Measurements from ENCODE around the gene CASP5. TPM values are rescaled to one million over a fixed set of nuclear protein-coding genes. Genes with fewer than 3 reads are reported as not detected.
"Not testable (repeated sequence)": the region's sequence is repeated elsewhere in the genome, so short reads cannot be mapped to it uniquely, and the experiment has no call there.

Gene CASP5
- total and polyA plus RNA-seq, 7 experiments from 2014 or later, result 0.45 to 2.9 TPM; not detected in 5

- Histone ChIP-seq H3K27ac (ENCODE audit: low read depth, low read length) (no peak overlapping the region), H3K4me3 (ENCODE audit: low read length) (no peak overlapping the region), H3K27me3 (ENCODE audit: control insufficient read depth in 2 of 2, insufficient read depth in 2 of 2, low read length in 2 of 2) (no peaks in the 10 kb centered on the region), H3K4me1 (ENCODE audit: control insufficient read depth in 2 of 2, insufficient read depth in 2 of 2, low read length in 2 of 2) (peaks cover 15 to 19% of the 10 kb centered on the region in 2 donors), H3K36me3 (ENCODE audit: control insufficient read depth in 2 of 3, insufficient read depth in 3 of 3, low read length in 3 of 3) (no peaks in the 10 kb centered on the region), H3K9me3 (ENCODE audit: control insufficient read depth in 2 of 3, low read length in 3 of 3) (no peaks in the 10 kb centered on the region)
- Mint-ChIP-seq H3K9me3 (peaks cover 0 to 2% (median 0%) of the 10 kb centered on the region in 11 donors), H3K27me3 (no peaks in the 10 kb centered on the region), H3K27ac (peak overlapping the region in 2 of 9 donors; percentile 14 to 99), H3K4me1 (peaks cover 30 to 48% (median 37%) of the 10 kb centered on the region in 7 donors), H3K36me3 (peaks cover 0 to 21% (median 4%) of the 10 kb centered on the region in 5 donors), H3K4me3 (peak overlapping the region in 1 of 10 donors; percentile 35)
- intact Hi-C loops (cut with micrococcal nuclease), result loop anchor here (2.0 to 10.0 kb wide), 6 partner anchors 14 to 1028 kb away; partner anchors contain the start of genes AASDHPPT (in 2 of the 2), KBTBD3 (in 2 of the 2) and MSANTD4 (in 1 of the 2)
- ChIA-PET CTCF (no interaction called here), POLR2A (no interaction called here)
- ATAC-seq, result no peak
- DNase-seq, result no peak
Observed at GRCh38 chr11:105046898-105047579, 24.1 kb upstream of the CASP5 start.

GRCh38 chr11:105045676-105046296, 22.8 kb upstream of the CASP5 start:
- intact Hi-C loops (cut with micrococcal nuclease), result loop anchor here (1.0 to 10.0 kb wide), 10 partner anchors 9 to 1029 kb away; partner anchors contain the start of genes AASDHPPT (in 2 of the 2), CASP4 (in 2 of the 2), KBTBD3 (in 2 of the 2) and MSANTD4 (in 1 of the 2)
- CTCF ChIA-PET, result no interaction called here

GRCh38 chr11:105044557-105045524, 21.9 kb upstream of the CASP5 start, which contains the start of gene CARD16:
CARD16 (minus strand) TSS chr11:105045335; CDS start chr11:105045297, 38 bp downstream.
- POLR2A ChIA-PET, result interaction anchor here (0.9 to 1.4 kb wide), 2 partner anchors 14 to 339 kb away, joined by 3 to 8 read pairs; no protein-coding TSS in a partner anchor
- intact Hi-C loops (cut with micrococcal nuclease), result loop anchor here (1.0 to 10.0 kb wide), 9 partner anchors 9 to 1030 kb away; partner anchors contain the start of genes AASDHPPT (in 2 of the 2), CASP4 (in 2 of the 2), KBTBD3 (in 2 of the 2) and MSANTD4 (in 1 of the 2)
- H3K27me3 Mint-ChIP-seq; H3K9me3 ChIP-seq (ENCODE audit: control insufficient read depth in 2 of 3, low read length in 3 of 3); H3K27me3 ChIP-seq (ENCODE audit: control insufficient read depth in 2 of 2, insufficient read depth in 2 of 2, low read length in 2 of 2); H3K9me3 Mint-ChIP-seq: not testable (repeated sequence)
- Histone ChIP-seq H3K4me3 (ENCODE audit: low read length) (peak within 1 kb of the TSS; percentile 62), H3K4me1 (ENCODE audit: control insufficient read depth in 2 of 2, insufficient read depth in 2 of 2, low read length in 2 of 2) (peaks cover 19% of the 10 kb centered on the region in 2 donors), H3K27ac (ENCODE audit: low read depth, low read length) (peak within 1 kb of the TSS; percentile 87), H3K36me3 (ENCODE audit: control insufficient read depth in 2 of 3, insufficient read depth in 3 of 3, low read length in 3 of 3) (peaks cover 5 to 11% (median 9%) of the 10 kb centered on the region in 3 experiments)
- ATAC-seq (peak; percentile 91), DNase-seq (peak; percentile 8 to 57 (median 47))
- Mint-ChIP-seq H3K27ac (peak within 1 kb of the TSS; percentile 94 to 100 (median 97)), H3K36me3 (peaks cover 0 to 38% (median 24%) of the 10 kb centered on the region in 5 donors), H3K4me3 (peak within 1 kb of the TSS; percentile 89 to 100 (median 94)), H3K4me1 (peaks cover 35 to 68% (median 49%) of the 10 kb centered on the region in 7 donors)
- CTCF ChIA-PET, result interaction anchor here (1.2 kb wide), 1 partner anchor 127 kb away, joined by 3 read pairs; no protein-coding TSS in a partner anchor

More at GRCh38 chr11:105045676-105046296, 22.8 kb upstream of the CASP5 start:
- peaks cover 0 to 30% (median 16%) of the 10 kb centered on the region in 5 donors for H3K36me3 Mint-ChIP-seq
- Histone ChIP-seq H3K27ac (ENCODE audit: low read depth, low read length) (peak overlapping the region; percentile 87), H3K4me3 (ENCODE audit: low read length) (peak overlapping the region; percentile 62), H3K4me1 (ENCODE audit: control insufficient read depth in 2 of 2, insufficient read depth in 2 of 2, low read length in 2 of 2) (peaks cover 19% of the 10 kb centered on the region in 2 donors), H3K36me3 (ENCODE audit: control insufficient read depth in 2 of 3, insufficient read depth in 3 of 3, low read length in 3 of 3) (peaks cover 5 to 8% (median 6%) of the 10 kb centered on the region in 3 experiments), H3K9me3 (ENCODE audit: control insufficient read depth in 2 of 3, low read length in 3 of 3) (no peaks in the 10 kb centered on the region), H3K27me3 (ENCODE audit: control insufficient read depth in 2 of 2, insufficient read depth in 2 of 2, low read length in 2 of 2) (no peaks in the 10 kb centered on the region)
- peaks cover 35 to 61% (median 44%) of the 10 kb centered on the region in 7 donors for H3K4me1 Mint-ChIP-seq
- no peaks in the 10 kb centered on the region for H3K27me3 Mint-ChIP-seq
- peaks cover 0 to 2% (median 0%) of the 10 kb centered on the region in 11 donors for H3K9me3 Mint-ChIP-seq
- POLR2A ChIA-PET, result interaction anchor here (0.9 to 1.0 kb wide), 2 partner anchors 10 to 340 kb away, joined by 3 read pairs; no protein-coding TSS in a partner anchor
- peak overlapping the region; percentile 76 to 100 (median 94) for H3K4me3 Mint-ChIP-seq
- DNase-seq (no peak), ATAC-seq (no peak)
- peak overlapping the region; percentile 82 to 100 (median 97) for H3K27ac Mint-ChIP-seq

DNA sequence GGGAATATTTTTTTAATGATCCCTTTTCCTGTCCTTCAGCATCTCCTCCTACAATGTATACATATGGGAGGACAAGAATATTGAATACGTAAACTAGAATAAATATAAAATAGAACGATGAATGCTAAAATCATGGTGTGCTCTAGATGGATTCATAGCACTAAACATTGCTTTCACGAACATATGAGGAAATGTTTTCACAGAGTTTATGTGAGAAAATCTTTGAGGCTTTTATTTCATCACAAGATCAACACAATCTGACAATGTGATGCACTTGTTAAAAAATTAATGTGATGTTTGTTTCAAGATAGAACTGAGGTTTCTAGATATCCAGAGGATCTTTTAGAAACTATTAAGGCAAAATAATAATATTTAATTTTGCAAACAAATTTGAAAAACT, 19.2 kb upstream of the CASP5 start:
- intact Hi-C loops (cut with micrococcal nuclease), result loop anchor here (2.0 to 10.0 kb wide), 2 partner anchors 59 to 1033 kb away; partner anchors contain the start of genes AASDHPPT (in 2 of the 2) and KBTBD3 (in 2 of the 2)
- H3K27ac Mint-ChIP-seq, result no peak overlapping the region

DNA sequence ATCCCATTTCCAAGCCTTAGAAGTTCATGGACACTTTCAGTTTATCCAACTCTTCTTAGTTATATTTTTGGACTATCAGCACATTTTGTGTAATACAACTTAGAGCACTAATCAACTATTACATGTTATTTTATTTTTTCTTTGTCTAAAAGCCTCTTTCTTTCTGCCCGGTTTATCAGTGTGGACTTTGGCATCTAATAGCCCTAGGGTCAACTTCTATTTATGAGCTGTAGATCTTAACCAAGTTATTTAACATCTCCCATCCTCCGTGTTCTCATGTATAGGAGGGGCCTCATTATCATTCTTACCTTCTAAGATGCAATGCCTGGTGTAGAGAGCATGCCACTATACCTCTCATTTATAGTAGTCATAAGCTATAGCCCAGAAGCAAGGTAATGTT, 17.7 kb upstream of the CASP5 start:
- Histone ChIP-seq H3K27ac (ENCODE audit: low read depth, low read length) (no peak overlapping the region), H3K4me3 (ENCODE audit: low read length) (no peak overlapping the region), H3K9me3 (ENCODE audit: control insufficient read depth in 2 of 3, low read length in 3 of 3) (no peaks in the 10 kb centered on the region), H3K36me3 (ENCODE audit: control insufficient read depth in 2 of 3, insufficient read depth in 3 of 3, low read length in 3 of 3) (peaks cover 5 to 11% (median 9%) of the 10 kb centered on the region in 3 experiments), H3K27me3 (ENCODE audit: control insufficient read depth in 2 of 2, insufficient read depth in 2 of 2, low read length in 2 of 2) (no peaks in the 10 kb centered on the region), H3K4me1 (ENCODE audit: control insufficient read depth in 2 of 2, insufficient read depth in 2 of 2, low read length in 2 of 2) (peaks cover 17 to 19% of the 10 kb centered on the region in 2 donors)
- no peak for DNase-seq
- no peak for ATAC-seq
- peaks cover 0 to 9% (median 2%) of the 10 kb centered on the region in 11 donors for H3K9me3 Mint-ChIP-seq
- H3K27ac Mint-ChIP-seq, result no peak overlapping the region
- peak overlapping the region in 1 of 10 donors; percentile 7 for H3K4me3 Mint-ChIP-seq
- H3K4me1 Mint-ChIP-seq, result peaks cover 32 to 72% (median 55%) of the 10 kb centered on the region in 7 donors
- ChIA-PET POLR2A (interaction anchor here (0.7 kb wide), 1 partner anchor 71 kb away, joined by 3 read pairs; no protein-coding TSS in a partner anchor), CTCF (no interaction called here)
- no peaks in the 10 kb centered on the region for H3K27me3 Mint-ChIP-seq
- intact Hi-C loops (cut with micrococcal nuclease), result loop anchor here (10.0 kb wide), 1 partner anchor 1034 kb away; the partner anchor contains the start of genes AASDHPPT (in 2 of the 2) and KBTBD3 (in 2 of the 2)
- peaks cover 4 to 63% (median 49%) of the 10 kb centered on the region in 5 donors for H3K36me3 Mint-ChIP-seq

More for the DNA sequence above, 19.2 kb upstream of the CASP5 start:
- Histone ChIP-seq H3K27me3 (ENCODE audit: control insufficient read depth in 2 of 2, insufficient read depth in 2 of 2, low read length in 2 of 2) (no peaks in the 10 kb centered on the region), H3K27ac (ENCODE audit: low read depth, low read length) (no peak overlapping the region), H3K36me3 (ENCODE audit: control insufficient read depth in 2 of 3, insufficient read depth in 3 of 3, low read length in 3 of 3) (peaks cover 5 to 11% (median 9%) of the 10 kb centered on the region in 3 experiments), H3K4me1 (ENCODE audit: control insufficient read depth in 2 of 2, insufficient read depth in 2 of 2, low read length in 2 of 2) (peaks cover 19% of the 10 kb centered on the region in 2 donors), H3K9me3 (ENCODE audit: control insufficient read depth in 2 of 3, low read length in 3 of 3) (no peaks in the 10 kb centered on the region), H3K4me3 (ENCODE audit: low read length) (no peak overlapping the region)
- peaks cover 0 to 9% (median 0%) of the 10 kb centered on the region in 11 donors for H3K9me3 Mint-ChIP-seq
- ChIA-PET POLR2A (interaction anchor here (0.9 kb wide), 1 partner anchor 12 kb away, joined by 3 read pairs; no protein-coding TSS in a partner anchor), CTCF (no interaction called here)
- peak overlapping the region in 8 of 10 donors; percentile 8 to 99 (median 92) for H3K4me3 Mint-ChIP-seq
- peaks cover 35 to 74% (median 52%) of the 10 kb centered on the region in 7 donors for H3K4me1 Mint-ChIP-seq
- ATAC-seq (no peak), DNase-seq (no peak)
- H3K27me3 Mint-ChIP-seq, result no peaks in the 10 kb centered on the region
- peaks cover 4 to 54% (median 43%) of the 10 kb centered on the region in 5 donors for H3K36me3 Mint-ChIP-seq

All from naive thymus-derived CD4-positive, alpha-beta T cell (primary cell).